Midbrain (tissue), 1 donor: ENCODE measurements around the gene ETFDH.
"Not testable (repeated sequence)": the region's sequence is repeated elsewhere in the genome, so short reads cannot be mapped to it uniquely, and the experiment has no call there.

Experiments
- DNase-seq: peaks from one replicate; lab custom pipeline; 2025; lab: John Stamatoyannopoulos, UW

ETFDH gene

DNA sequence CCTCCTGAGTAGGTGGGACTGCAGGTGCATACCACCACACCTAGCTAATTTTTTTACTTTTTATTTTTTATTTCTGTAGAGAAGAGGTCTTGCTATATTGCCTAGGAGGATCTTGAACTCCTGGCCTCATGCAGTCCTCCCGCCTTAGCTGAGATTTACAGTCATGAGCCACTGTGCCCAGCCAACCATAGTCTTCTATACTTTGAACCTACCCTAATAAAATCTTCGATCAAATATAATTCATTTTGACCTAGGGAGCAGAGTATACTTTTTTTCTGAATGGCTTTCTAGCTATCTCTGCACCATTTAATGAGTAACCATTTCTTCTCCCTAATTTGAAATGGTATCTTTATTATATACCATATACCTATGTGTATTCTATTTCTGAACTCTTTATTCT lies 6.7 kb downstream of the ETFDH start:
- no peak for DNase-seq

DNA sequence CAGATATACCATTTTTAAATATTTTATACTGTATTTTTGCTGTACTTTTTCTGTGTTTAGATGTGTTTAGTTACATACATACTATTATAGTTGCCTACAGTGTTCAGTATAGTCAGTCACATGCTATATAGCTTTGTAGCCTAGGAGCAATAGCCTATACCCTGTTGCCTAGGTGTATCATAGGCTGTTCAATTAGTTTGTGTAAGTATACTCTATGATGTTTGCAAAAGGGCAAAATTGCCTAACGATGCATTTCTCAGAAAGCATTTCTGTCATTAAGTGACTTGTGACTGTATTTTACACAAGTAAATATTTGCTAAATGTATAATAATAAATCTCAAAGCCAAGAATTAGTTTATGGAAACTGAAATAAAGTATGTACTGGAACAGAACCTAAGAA lies 9.5 kb downstream of the ETFDH start:
- DNase-seq = no peak

DNA sequence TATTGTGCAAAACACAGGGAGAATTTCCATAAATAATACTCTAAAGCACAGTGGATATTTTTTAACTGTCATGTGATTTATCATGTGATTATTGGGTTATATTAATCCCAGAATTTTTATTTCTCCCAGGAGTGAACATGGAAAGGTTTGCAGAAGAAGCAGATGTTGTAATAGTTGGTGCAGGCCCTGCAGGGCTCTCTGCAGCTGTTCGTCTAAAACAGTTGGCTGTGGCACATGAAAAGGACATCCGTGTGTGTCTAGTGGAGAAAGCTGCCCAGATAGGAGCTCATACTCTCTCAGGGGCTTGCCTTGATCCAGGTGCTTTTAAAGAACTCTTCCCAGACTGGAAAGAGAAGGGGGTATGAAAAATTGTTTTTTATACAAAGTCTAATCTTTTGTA lies 10.0 kb downstream of the ETFDH start:
- no peak for DNase-seq

- DNase-seq = no peak
These were observed 16.7 kb downstream of the ETFDH start for GRCh38 chr4:158688813-158689212.

DNA sequence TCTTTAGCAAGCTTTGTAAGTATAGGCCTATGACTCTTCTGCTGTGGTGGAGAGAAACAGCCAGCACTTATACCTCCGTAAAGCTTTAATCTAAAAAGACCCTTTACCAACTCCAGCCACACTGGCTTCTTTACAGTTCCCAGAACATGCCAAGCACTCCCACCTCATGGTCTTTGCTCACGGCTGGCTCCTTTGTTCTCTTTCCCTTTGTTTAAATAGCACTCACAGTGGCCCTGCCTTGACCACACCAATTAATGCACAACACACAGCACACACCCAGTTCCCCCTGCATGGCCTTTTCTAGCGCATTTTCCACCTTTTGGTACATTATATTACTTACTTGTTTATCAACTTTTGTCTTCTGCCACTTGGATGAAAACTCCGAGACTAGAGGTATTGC lies 32.2 kb downstream of the ETFDH start:
- no peak for DNase-seq

- DNase-seq = no peak
These were observed 38.7 kb downstream of the ETFDH start for GRCh38 chr4:158710814-158711213.

GRCh38 chr4:158712622-158713021 lies 40.5 kb downstream of the ETFDH start:
- DNase-seq = not testable (repeated sequence)

DNA sequence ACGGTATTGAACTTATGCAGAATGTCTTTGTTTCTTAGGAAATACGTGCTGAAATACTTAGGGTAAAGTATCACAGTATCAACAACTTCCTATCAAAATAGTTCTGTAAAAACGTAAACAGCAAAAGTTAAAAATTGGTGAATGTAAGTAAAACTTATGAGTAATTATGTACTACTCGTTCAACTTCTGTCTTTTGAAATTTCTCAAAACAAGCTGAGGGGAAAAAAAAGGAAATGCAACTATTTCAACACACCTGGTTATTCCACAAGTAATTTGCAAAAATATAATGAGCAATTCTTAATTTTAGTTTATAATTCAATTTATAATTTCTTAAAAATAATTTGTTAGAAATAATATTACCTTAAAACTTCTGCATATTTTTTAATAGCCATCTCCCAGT lies 42.8 kb downstream of the ETFDH start:
- no peak for DNase-seq

DNA sequence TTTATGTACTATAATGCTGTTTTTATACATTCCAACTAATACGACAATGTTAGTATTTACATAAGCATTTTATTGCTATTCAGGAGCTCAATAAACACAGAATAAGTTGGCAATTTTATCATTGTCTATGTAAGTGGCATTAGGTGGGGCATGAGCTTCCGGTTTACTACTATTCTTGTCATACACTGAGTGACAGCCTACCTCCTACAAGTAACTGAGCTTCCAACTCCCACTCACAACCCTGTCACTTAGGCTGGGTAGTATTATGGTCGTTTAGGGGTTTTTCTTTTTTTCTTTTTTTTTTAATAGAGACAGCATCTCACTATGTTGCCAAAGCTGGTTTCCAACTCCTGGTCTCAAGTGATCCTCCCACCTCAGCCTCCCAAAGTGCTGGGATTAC lies 43.7 kb downstream of the ETFDH start:
- DNase-seq = no peak

GRCh38 chr4:158721680-158722079 lies 49.6 kb downstream of the ETFDH start:
- no peak for DNase-seq

DNA sequence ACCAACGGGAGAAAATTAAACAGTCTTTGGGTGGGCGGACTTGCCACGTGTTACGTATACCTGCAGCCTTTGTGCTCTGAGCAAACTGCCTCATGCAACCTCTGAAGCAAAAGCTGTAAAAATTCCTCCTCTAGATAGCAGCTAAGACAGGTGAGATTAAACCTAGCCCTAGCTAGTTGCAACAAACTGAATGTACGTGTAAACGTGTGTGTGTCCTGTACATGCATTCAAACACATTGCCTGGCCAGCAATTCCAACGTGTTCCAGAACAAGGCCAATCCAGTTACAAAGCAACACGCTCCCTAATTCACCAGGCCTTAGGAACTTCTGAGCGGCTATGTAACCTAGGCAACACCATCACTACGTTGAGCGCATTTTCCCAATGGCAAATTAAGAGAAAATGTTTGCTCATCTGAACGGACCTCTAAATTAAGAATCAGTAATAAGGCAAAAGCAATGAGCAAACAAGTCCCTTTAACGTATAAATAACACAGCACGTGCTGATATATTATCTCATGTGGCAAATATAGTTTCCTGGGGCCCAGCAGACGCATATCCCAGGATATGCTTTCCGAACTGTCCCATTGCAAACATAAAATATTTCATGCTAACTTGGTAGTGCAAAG lies 50.3 kb downstream of the ETFDH start:
- peak; percentile 44 for DNase-seq

- DNase-seq = peak; percentile 86
These were observed 51.1 kb downstream of the ETFDH start, which contains the start of gene PPID for GRCh38 chr4:158722917-158723793. TSS of gene PPID (minus strand) at chr4:158723396. CDS start at chr4:158723288, 108 bp downstream.

DNA sequence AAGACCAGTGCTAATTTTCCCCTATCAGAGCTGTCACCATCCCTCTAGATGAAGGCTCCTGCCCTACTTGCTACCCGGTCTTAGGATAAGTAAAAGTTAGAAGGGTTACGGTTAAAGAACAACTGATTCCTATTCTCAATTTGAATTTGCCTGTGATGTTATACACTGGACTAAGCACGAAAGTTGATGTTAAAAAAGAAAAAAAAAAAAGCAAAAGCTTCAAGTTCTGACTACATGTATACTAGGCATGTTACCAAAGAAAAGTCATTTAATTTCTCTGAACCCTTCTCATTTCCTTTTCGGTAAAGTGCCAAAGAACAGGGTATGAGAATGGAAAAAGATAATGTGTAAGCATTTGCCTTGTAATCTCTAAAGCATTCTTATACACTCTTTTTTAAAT lies 52.5 kb downstream of the ETFDH start:
- no peak for DNase-seq

- no peak for DNase-seq
These were observed 54.5 kb downstream of the ETFDH start for GRCh38 chr4:158726633-158727032.

- no peak for DNase-seq
These were observed 56.1 kb downstream of the ETFDH start for GRCh38 chr4:158728236-158728635.

GRCh38 chr4:158729716-158730559 lies 57.8 kb downstream of the ETFDH start:
- DNase-seq = peak; percentile 82

DNA sequence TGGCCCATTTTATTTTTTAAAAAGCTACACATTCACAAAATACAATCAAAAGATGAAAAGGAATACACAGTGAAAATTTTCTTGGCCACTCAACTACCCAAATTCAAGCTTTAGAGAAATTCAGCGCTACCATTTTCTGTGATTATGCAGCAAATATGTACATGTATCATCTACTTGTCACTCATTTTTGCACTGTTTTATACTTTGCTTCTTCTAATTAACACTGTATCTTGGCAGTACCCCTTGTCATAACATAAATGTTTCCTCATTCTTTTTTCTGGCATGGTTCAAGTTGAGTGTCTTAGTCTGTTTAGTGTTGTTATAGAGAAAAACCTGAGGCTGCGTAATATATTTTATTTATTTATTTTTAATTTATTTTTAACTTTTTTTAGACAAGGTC lies 66.8 kb downstream of the ETFDH start:
- DNase-seq = no peak

DNA sequence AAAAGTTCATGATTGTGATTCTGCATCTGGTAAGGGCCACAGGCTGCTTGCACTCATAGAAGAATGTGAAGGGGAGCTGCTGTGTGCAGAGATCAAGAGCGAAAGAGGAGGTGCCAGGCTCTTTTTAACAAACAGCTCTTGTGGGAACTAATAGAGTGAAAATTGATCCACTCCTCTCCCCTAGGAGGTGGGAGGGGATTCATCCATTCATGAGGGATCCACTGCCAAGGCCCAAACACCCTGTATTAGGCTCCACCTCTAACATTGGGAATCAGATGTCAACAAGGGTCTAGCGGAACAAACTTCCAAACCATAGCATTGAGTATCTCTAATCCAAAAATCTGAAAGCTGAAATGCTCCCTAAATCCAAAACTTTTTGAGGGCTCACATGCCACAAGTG lies 67.5 kb downstream of the ETFDH start:
- DNase-seq = no peak

DNA sequence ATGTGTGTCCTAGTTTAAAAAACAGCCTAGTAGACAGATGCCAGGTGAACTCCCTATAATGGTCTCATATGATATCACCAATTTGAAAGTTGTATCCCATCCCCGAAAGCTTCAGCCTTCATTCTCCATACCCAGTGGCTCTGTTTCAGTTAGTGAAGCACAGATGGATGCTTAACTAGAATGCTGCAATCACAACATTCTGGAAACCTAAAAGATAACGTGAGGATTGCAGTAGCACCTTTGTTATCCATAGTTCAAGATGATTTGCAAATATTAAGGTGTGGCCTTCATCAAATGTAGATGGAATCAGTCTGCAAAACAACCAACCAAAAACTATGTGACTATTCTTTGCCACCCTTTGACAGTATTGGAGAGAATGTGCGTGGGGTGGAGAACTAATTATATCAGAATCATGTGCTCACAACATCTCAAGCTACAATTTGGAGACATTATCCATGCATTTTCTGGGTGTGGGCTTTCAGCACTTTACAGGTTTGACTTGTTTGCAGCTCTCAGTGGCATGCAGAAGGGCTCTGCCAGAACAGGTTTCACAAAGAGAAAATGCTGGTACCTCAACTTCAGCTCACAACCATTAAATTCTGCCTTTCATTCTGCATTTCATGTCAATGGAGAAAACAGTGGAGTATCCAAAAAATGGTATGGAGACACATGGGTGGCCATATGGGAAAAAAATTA lies 69.4 kb downstream of the ETFDH start:
- DNase-seq = no peak

- not testable (repeated sequence) for DNase-seq
These were observed 74.4 kb downstream of the ETFDH start for GRCh38 chr4:158746537-158746936.

DNA sequence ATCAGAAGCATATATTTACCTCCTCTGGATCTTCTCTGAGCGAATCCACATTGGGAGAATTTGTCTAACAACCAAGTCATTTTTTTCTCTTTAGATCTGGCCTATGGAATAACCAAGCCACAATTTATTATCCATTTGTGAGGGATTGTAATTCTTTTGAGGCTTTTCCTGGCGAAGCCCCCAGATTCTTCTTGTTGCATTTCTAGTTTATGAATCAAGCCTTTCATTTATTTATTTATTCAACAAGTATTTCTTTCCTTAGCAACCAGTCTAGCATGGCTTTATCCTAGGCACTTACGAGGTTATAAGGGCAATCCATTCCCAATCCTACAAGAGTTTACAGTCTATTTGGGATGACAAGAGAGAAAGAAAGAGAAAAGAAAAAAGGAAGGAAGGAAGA lies 78.3 kb downstream of the ETFDH start:
- DNase-seq = no peak
